GM12892 (cell line): Measurements from ENCODE around the gene PARD3.

Experiments used
- POLR2A ChIP-seq: IDR thresholded peaks from 2 replicates; pipeline ENCODE4 v1.6.1; 2011; ENCODE audit warnings: low read depth, low read length, control low read depth
- POLR2AphosphoS5 ChIP-seq: IDR thresholded peaks from 2 replicates; pipeline ENCODE4 v1.6.1; 2011; ENCODE audit warnings: low read depth, low read length, control low read depth
- TAF1 ChIP-seq: IDR thresholded peaks from 2 replicates; pipeline ENCODE4 v1.6.1; 2011; ENCODE audit warnings: low read depth, mild to moderate bottlenecking, control low read depth, low read length, borderline replicate concordance

GRCh38 chr10:34151481-34151880 is 663.6 kb downstream of the PARD3 start:
- TF ChIP-seq POLR2A (no peak), POLR2AphosphoS5 (no peak), TAF1 (no peak)
